HG02798 (cell line): ENCODE results near the gene MARVELD1.
"Not testable (repeated sequence)": the region's sequence is repeated elsewhere in the genome, so short reads cannot be mapped to it uniquely, and the experiment has no call there.

Experiments used
- ATAC-seq: cut with Tn5 transposase; IDR thresholded peaks from one replicate; pipeline ENCODE4 v1.9.1; 2021; ENCODE audit warnings: mild to moderate bottlenecking; ENCODE audit not compliant: unreplicated experiment, poor library complexity

MARVELD1 gene

DNA sequence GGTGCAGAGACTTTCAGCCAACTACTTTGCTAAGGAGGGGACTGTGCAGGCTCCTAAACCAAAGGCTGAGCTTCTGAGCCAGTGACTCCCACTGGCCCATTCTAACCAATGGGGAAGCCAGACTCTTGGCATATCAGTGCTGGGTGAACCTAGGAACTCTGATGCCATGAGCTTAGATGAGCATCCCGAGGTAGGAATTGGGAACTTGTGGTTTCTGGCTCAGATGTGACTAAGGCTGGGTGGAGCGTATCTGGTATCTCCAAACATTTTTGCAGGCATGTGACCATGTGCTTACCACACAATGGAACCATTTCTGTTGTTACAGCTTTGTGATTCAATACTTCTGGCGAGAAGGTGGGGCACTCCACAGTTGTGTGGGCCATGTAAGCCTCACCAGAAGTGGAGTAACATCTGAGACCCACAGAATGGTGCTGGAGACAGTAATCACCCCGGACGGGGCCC, 23.9 kb upstream of the MARVELD1 start:
- ATAC-seq = no peak

DNA sequence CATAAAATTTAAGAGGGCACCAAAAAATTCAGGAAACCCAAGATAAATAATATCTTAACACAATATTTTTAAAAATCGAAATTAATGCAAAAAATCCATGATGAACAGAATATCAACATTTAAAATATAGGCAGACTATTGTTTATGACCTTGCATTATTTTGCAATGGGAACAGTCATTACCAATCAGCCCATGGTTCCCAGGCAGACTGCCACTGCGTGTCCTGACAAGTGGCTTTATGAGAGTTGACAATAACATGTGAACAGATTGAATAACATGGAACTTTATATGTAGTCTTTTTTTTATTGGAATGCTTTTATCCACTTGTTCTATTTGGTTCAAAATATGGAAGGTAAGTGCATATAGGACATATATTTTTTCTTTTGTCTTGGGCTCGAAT, 23.4 kb upstream of the MARVELD1 start:
- no peak for ATAC-seq

DNA sequence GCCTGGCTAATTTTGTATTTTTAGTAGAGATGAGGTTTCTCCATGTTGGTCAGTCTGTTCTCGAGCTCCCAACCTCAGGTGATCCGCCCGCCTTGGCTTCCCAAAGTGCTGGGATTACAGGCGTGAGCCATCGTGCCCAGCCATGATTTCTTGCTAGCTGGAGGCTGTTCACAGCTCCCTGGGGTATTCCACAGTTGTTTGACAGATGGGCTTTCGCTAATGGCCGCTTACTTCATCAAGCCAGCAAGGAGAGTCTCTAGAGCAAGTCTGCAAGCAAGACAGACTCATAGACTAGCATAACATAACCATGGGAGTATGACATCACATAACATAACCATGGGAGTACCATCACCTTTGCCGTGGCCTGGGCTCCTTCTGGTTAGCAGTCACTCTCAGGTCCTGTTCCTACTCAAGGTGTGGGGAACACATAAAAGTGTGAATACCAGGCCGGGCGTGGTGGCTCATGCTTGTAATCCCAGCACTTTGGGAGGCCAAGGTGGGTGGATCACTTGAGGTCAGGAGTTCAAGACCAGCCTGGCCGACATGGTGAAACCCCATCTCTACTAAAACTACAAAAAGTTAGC, 15.4 kb upstream of the MARVELD1 start:
- not testable (repeated sequence) for ATAC-seq

DNA sequence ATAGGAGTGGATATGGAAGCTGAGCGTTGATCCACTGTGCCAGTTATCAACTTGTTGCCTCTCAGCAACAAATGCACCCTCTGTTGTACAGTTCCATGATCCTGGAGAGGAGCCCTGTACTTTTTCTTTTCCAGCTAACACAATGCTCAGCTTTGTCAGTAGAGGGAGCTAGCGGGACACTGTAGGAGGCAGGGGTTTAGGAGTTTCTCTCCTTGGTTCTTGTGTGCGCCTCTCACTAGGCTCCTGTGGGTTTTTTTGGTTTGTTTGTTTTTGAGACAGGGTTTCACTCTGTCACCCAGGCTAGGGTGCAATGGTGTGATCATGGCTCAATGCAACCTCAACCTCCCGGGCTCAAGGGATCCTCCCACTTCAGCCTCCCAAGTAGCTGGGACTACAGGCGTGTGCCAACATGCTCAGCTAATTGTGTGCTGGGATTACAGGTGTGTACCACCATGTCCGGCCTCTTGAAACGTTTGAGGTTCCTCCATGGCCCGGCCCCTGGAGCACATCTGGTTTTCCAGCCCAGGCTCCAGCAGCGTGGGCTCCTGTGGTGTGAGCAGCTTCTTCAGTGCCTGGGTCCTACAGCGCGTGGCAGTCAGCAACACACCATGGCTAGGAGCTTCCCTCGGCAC, 12.0 kb upstream of the MARVELD1 start:
- peak; percentile 71 for ATAC-seq

DNA sequence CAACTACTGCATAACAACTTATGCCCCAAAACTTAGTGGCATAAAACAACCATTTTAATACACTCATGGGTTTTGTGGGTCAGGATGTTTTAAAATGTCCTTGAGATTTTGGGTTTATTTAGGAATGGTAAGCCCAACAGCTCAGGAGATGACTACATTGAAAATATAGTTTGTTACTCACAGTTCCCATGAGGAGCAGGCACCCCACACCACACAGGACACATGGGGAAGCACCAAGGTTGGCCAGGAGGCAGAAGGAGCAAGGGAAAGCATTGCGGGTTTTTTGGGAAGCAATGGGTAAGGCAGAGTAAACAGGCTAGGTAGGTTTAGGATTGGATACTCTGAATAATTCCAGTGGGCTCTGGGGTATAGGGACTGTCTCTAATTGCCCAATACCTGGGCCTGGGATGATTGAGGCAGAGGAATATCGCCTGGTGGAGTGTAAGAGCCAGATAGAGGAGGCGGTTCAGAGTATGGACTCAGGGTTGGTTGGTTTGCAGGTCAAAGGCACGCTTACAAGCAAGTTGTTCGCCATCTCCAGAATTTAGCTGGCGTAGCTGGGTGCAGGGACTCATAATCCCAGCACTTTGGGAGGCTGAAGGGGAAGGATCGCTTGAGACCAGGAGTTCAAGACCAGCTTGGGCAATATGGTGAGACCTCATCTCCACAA, 10.0 kb upstream of the MARVELD1 start:
- ATAC-seq = no peak

DNA sequence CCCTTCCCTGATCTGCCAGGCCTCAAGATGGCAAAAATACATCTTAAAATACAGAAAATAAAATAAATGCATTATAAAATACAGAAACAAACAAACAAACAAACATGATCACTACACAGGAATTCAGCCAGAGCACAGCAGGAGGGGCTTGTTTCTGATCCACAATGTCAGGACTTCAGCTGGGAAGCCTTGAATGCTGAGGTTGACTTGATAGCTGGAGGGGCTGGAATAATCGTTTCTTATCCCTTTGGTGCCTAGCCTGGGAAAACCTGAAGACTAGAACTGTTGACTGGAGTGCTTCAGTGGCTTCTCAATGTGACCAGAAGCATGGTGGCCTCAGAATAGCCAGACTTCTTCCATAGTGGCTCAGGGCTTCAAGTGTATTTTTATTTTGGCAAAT, 9.2 kb upstream of the MARVELD1 start:
- ATAC-seq = no peak

DNA sequence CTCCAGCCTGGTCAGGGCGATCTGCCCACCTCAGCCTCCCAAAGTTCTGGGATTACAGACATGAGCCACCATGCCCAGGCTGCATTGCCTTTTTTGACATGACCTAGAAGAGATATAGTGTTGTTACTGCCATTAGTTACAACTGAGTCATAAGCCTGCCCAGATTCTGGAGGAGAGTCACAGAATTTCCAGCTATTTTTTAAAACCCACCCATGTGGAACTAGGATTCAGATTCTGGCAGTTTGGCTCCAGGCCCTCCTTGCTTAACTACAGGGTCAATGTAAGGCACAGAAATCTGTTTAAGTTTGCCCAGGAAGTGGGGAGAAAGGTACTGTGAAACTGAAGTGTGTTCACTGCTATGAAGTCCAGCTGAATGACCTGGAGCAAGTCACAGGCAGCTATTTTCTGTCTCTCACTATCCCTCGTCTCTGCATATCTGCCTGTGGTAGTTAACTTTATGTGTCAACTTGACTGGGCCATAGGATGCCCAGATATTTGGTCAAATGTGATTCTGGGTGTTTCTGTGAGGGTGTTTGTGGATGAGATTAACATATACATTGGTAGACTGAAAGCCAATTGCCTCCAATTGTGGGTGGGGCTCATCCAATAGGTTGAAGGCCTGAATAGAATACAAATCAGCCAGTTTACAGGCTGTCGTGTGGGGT, 8.4 kb upstream of the MARVELD1 start:
- no peak for ATAC-seq

DNA sequence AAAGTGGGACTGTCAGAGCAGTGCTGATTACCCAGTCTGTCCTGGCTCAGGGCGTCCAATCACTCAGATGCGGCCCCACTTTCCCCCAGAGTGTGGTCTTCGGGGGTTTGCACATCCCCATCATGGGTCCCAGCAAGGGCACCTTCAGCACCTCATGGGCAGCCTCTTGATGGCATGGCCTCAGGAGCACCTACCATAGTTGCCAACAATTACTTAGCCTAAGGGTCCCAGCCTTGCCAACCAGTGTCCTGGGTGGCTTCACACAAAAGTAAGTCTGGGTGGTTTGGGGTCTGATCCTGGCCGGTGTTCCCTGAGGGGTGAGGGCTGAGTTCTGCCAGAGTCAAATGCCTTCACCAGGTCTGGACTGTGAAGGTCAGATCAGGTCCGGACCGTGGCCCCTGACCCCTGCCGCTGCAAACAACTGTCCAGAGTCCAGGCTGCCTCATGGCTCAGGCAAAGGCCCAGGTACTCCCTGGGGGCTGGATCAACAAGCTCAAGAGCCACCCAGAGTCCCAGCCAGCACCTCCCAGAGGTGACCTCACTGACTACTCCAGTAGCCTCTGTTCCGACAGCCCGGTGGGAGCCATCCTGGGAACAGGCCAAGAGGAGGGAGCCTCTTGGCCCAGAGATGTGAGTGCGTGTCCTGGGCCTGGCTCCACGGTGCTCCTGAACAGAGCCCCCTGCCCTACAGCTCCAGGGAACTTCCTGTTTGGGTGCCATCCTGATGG, 6.2 kb upstream of the MARVELD1 start:
- ATAC-seq = no peak

DNA sequence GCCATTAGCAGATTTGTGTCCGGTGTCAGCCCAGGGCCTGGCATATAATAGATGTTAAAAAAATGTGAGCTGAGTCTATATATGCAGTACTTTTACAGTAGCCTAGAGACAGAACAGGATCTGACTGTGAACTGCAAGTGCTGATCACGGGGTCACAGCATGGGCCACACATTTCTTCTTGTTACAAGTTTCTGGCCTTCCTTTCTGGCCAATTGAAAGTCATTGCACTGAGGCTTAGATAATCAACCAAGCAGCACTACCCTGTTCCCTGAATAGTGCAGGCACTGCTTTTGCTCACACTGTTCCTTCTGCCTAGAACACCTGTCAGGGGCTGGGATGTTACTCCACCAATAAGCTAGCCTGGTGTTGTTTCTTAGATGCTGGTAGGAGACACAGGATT, 5.4 kb upstream of the MARVELD1 start:
- no peak for ATAC-seq

DNA sequence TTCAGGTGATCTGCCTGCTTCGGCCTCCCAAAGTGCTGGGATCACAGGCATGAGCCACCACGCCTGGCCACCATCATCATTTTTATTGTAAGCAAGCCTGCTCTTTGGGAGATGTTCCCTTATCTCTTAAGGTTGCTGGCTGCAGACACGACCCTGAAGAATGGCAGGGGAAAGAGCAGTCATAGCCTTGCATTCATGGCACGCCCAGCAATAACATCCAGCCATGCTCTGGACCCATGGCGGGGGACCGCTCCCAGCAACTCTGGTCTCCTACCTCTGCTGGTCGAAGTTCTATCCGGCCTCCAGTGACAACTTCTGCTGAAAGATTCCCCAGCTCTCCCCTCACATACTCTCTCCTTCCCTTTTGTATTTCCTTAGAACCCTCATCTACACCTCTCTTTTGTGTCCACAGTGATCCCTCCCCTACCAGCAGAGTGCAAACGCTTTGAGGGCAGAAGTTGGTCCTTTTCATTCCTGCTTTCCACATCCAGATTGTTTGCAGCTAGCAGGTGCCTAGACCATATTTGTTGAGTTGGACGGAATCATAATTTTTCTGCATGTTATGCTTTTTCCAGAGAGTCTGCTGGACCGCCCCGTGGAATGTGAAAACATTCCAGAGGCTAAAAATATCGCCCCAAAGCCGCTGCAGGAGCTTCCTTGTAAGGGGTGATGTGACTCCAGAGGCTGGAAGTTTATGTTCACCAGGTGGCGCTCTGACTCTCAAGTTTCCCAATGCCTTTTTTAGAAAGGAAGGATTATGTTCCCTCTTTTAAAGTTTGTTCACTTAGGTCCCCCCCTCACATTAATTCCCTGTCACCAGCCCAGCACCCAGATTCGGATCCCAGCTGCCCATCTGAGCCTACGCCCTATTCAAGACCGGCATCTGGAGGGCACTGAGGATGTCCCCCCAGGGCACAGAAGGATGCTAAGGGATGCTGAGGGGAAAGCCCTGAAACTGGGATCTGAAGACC, 4.3 kb upstream of the MARVELD1 start:
- no peak for ATAC-seq

DNA sequence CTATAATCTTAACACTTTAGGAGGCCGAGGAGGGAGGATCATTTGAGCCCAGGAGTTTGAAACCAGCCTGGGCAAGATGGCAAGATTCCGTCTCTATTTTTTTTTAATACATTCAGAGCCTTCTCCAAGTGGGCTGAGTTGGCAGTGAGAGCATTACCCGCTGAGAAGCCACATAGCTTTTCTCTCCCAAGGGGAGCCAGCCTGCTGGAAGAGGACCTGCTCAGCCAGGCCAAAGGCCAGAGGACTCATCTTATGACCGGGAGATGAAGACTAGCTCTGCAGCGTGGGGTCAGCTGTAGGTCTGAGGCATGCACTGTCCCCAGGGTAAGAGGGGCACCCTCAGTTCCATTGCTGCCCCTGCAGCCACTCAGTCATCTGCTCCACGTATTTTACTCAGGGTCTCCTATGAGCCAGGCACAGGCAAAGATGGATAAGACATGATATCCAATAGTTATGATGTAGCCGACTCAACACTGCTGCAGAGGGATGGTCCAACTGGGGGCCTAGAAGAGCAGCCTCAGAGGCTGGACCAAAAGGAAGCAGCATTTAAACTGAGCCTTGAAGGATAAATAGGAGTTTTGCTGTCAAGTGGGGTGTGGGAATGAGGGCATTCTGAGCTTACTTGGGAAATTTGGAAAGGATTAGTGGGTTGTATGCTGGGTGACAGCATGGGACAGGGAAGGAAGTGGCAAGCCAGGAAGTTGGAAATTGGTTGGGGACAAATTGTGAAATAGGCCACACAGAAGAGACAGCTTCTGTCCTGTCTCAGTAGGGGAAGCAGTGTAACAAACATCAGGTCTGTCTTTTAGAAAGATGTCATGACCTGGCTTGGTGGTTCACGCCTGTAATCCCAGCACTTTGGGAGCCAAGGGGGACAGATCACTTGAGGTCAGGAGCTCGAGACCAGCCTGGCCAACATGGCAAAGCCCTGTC, 1.6 kb upstream of the MARVELD1 start:
- ATAC-seq = no peak

DNA sequence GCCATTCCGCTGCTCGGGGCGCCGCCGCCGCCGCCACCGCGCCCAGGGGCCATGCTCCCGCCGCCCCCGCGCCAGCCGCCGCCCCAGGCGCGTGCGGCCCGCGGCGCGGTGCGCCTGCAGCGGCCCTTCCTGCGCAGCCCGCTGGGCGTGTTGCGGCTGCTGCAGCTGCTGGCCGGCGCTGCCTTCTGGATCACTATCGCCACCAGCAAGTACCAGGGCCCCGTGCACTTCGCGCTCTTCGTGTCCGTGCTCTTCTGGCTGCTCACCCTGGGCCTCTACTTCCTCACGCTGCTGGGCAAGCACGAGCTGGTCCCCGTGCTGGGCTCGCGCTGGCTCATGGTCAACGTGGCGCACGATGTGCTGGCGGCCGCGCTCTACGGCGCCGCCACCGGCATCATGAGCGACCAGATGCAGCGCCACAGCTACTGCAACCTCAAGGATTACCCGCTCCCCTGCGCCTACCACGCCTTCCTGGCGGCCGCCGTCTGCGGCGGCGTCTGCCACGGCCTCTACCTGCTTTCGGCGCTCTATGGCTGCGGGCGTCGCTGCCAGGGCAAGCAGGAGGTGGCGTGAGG, 383 bp downstream of the MARVELD1 start:
- peak; percentile 78 for ATAC-seq

DNA sequence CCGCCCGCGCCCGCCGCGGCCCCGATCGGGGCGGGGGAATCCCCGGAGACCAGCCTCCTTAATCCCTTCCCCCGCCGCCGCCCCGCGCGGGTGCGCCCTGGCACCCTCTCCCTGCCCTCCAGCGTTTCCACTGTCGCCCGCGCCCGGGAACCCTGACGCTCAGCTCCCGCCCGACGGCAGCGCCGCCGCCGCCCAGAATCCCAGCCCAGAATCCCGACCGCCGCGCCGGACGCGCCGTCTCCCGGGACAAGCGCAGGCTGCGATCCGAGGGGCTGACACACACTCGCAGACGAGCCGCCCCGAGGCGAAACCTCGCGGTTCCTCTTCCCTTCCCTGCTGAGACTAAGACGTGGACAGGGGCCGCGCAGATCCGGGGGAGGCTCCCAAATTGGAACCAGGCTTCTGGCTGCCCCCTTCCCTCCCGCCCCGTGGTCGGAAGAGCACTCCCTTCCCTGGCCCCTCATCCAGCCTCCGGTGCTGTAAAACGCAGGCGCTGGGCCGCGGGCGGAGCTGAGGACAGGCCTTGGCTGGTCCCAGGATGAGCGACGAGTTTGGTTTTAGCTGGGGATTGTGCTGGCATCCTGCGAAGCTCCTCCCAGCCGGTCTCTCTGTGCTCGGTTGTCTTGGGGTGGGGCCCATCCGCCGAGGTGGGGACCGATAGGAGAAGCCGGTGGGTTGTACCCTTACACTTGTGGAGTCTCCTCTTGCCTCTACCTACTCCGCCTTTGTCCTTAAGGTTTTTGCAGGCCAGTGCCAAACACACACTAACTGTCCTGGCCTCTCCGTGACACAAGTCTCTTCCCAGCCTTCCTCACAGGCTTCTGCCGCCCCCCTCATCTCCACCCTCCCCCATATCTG, 1.1 kb downstream of the MARVELD1 start:
- ATAC-seq = peak; percentile 14

DNA sequence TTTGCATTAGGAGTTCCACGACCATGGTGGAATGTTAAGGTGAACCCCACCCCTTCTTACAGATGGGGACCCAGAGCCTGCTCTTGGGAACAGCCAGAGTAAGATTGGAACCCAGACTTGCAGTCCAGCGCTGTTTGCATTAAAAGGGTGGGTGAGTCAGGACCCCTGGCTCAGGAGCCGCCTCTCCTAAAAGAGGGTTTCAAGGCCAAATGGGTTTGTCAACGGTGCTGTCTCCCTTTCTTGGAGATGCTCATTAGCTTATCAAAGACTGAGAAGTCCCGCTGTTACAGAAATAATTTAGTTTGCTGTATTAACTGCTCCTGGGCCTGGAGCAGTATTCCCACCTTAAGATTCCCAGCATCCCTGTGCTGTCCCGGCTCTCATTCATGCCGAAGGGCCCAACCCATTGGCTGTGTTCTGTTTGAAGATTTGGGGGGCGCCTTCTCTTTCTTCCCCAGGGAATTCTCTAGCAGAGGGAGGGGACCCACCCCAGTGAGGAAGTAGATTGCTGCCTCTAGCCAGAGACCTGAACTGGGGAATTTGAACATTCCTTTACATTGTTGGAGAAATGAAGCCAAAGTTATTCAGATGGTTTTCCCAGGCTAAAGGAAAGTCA, 1.8 kb downstream of the MARVELD1 start:
- ATAC-seq = no peak

DNA sequence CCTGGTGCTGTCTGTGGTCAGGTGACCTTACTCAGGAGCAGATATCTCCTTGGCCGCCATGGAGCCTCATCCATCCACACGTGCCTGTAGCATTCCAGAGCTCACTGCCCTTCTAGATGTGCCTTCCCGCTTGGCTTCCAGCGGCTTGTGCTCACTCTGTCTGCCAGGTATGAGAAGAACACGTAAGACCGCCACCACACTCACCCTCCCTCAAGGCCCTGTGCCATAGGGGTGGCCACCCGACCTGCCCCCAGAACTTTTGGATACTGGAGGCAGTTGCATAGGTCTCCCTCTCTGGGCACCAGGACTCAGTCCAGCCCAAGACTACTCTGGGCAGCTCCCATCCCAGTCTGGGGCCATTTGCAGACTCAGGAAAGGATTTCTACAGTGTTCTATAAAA, 4.1 kb downstream of the MARVELD1 start:
- ATAC-seq = no peak

DNA sequence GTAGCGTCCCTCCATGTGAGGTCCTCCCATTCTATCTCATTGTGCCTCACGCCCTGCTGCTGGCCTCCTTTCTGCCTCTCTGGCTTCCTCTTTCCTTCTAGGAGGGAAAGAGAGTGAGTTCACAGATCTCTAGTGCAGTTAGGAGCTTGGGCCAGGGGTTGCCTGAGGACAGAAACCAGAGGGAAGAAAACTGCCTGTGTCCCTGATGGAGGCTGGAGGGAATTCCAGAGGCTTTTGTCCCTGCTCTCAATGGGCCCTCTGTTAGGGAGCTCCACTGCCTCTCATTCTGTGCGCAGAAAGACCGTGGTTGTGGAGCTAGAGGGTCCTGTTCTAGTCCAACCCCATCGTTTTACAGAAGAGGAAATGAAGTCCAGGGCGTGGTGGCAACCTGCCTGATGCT, 4.6 kb downstream of the MARVELD1 start:
- ATAC-seq = no peak

DNA sequence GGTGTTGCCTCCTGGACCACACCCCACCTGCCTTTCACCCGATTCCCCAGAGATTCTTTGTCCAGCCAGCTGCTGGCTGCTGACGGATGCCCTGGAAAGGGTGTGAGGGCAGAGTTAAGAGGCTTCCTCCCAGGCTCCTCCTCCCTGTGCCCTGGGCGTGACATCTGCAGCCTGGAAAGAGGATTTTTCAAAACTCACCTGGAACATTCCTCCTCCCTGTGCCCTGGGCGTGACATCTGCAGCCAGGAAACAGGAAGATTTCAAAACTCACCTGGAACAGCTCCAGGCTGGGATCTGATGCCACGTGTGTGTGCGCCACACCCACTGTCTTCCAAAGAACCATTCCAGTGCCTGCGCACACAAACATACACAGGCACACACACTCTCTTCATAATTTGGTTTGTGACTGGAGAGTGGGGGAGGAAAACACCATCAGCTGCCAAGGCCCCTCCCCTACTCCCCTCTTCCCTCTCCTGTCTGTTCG, 5.2 kb downstream of the MARVELD1 start:
- no peak for ATAC-seq
